HG03159 (cell line): ENCODE measurements around the gene POU2F1.

Experiments used
- ATAC-seq: cut with Tn5 transposase; IDR thresholded peaks from one replicate; pipeline ENCODE4 v1.9.1; 2021; ENCODE audit warnings: mild to moderate bottlenecking, moderate library complexity; ENCODE audit not compliant: unreplicated experiment

POU2F1 gene

DNA sequence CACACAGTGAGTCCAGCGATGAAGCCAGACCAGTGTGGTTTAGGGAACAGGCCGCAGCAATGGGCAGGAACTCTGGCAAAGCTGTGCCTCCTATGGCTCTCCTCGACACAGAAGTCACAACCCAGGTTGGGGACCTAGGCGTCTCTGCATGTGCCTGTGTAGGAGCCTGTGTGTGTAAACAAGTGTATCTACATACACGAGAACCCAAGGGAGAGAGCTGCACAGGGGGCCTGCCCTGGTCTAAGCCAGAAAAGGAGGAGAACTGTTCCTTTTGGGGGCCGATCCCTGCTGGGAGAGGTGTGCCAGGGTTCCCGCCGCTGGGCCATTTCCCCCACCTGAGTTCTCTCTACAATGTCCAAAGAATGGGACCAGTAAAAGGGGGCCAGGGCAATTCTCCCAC lies 241.7 kb downstream of the POU2F1 start:
- ATAC-seq = no peak

DNA sequence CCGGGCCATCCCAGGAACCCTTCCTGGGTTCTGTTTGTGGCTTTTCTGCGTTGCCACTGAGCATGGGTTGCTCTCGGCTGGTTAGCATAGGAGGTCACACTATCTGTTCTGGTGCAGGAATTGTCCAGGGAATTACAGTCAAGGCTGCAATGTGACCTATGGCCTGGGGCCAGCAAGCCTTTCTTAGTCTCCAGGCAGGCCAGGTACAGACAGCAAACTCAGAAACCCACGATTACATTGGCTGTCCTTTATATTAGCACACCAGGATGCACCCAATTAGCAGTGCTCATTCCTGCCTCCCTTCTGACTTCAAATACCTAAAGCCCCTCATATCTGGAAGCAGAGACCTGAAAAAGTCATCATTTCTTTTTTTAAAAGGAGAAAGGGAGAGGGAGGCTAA lies 242.4 kb downstream of the POU2F1 start:
- no peak for ATAC-seq

DNA sequence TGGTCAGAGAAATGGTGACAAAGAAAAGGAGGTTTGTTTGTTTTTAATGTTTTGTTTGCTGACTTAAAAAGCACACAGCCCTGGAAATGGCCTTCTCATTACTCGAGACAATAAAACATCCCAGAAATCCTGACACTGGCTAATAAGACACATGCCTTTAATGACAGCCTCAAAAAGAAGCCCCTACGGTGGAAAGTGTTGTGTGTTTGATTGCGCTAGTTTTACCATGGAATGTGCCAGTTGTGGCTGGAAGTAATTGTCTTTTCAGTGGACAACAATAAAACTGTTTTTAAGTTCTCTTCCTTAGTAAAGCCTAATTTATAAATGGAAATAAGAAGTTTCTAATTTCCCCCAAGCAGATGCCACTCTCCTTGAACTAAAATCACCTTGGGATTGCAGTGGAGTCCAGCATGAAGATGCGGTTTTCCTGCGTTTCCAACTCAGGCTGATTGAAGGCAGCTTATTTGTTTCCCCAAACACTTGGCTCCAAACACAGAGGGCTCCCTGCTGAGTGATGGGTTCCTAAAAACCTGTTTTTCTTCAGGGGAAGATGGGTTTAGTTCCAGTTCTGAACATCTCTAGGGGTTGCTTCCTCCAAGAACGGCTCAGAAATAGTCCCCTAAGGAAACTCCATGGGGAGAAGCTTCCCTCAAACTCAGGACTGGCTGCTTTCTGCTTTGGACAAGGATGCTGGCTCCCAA lies 243.3 kb downstream of the POU2F1 start:
- ATAC-seq = no peak

DNA sequence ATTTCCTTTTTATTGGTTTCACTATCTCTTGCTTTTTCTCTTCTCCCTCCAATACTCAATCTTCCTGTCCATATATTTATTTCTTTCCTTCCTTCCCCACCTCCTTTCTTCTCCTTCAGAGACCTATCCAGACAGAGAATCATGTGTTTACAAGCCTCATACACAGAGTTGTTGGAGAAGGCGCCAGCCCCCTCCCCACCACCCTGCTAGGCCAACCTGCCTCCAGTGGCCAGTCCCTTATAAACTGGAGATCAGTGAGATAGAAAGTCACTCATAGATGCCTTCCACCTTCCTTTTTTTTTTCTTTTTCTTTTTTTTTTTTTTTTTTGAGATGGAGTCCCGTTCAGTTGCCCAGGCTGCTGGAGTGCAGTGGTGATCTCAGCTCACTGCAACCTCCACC lies 244.3 kb downstream of the POU2F1 start:
- ATAC-seq = no peak

DNA sequence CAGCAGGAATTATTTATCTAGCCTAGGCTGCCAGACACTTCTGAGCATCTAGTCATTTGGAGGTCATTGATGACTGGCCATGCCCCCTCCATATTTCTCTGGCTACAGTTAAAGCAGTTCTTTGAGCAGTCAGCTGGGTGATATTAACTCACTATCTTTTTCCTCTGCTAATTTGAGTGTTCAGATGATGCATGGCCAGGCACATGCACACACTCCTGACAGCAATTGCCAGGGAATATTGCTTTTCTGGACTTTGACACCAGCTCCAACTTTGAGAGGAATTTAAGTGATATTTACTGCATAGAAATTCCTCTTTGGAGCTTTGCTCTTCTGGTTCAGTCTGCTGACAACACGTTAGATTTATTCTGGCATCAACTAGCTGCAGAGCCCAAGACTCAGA lies 245.1 kb downstream of the POU2F1 start:
- ATAC-seq = no peak

DNA sequence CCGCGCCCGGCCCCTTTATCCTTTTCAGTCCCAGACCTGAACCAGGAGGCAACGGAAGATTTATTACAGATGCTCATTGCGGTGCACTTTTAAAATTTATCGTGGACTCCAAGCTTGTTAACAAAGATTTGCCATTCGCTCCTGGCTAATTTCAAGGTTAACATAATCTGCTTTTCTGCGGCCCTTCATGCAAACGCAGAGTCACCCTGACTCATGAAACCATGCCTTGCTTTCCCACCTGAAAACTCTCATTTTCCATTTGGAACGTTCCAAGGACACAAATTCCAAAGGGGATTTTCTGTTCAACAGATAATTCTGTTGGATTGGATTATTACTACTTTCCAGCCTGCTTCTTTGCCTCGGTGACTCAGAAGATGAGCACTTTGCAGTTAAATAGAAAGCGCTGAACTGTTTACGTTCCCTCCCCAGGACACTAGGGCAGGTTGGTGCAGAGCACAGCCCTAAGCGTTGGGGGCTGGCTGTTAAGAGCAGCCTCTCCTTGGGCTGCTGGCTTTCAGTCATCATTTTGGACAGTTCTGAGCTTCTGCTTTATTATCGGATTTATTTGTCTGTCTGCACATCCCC lies 246.5 kb downstream of the POU2F1 start:
- ATAC-seq = no peak

DNA sequence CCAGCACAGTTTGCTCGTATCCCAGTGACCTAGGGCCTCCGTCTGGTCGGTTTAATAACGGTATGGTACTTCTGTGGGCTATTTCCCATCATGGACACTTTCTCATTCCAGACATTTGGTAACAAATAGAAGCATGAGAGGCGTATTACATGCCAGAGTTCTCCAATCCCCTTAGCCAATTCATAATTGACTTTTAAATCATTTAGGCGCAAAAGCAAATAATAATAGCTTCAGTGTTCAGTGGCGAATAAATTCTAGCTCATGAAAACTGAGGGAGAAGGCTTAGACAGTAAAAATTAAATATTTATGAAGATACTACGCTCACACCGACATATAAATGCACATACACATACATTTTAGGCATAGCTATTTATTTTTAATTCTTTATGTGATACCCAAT lies 247.1 kb downstream of the POU2F1 start:
- ATAC-seq = no peak

DNA sequence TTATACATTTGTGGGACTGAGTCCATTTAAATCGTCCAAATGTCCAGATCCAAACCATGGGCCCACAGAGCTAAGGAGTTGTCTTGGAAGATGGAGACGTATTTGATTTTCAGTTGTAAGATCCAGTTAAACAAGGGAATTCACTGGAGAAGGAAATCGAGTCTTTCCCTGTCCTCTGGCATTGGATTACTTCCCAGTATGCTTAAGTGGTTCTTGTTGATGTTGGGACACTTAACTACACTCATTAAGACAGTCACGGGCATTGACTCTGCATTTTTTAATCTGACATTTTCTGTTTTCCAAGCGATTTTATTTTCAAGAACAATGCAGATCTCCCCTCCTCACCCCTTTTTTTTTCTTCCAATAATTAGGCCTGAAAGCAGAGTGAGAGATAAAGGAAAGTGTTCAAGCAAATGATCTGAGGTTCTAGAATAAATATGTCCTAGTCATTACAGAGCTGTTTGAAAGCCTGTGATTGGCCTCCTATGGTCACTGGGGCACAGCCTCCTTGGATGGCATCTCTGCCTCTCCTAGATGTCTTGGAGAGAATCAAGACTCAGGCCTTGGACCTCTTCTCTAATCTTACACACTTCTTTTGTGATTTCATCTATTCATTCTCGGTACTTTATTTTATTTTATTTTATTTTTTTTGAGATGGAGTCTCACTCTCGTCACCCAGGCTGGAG lies 248.7 kb downstream of the POU2F1 start:
- no peak for ATAC-seq

DNA sequence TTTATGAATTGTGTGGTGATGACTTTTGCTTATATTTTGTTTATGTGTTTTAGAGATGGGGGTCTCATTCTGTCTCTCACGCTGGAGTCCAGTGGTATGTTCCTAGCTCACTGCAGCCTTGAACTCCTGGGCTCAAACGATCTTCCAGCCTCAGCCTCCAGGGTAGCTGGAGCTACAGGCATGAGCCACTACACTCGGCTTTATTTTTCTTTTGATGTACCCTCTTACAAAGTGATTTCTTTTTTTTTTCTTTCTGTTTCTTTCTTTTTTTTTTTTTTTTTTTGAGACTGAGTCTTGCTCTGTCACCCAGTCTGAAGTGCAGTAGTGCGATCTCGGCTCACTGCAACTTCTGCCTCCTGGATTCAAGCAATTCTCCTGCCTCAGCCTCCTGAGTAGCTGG lies 250.9 kb downstream of the POU2F1 start:
- ATAC-seq = no peak

DNA sequence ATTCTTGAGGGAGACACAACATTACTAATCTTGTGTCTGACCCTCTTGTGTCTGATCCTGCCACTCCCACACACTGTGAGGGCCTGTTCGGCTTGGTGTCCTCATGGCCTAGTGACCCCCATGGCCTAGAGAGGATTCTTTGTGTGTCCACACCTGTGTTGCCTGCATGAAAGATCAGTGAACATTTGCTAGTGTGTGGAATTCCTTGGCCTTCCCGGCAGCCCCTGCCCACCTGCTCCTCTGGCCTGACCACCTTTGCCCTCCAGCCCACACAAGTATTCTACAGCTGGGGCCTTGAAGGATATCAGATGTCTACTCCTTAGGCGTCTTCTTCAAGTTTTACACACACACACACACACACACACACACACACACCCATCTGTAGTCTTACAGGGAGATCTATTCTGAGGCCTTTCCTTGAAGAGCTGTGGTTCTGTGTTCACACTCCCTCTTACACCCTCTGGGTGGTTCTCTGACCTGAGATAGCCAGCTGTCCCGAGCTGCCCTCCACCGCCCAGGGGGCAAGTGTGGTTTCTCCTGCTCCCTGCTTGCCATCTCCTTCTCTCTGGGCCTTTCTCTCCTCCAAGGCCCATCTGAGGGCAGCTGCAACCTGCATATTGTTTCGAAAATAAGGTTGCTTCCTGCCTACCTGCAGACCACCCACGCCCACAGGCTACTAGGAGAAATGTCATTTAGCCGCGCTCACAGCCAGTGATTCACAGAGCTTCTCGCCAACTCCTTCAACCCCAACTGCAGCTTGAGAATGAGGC lies 252.3 kb downstream of the POU2F1 start:
- ATAC-seq = no peak

DNA sequence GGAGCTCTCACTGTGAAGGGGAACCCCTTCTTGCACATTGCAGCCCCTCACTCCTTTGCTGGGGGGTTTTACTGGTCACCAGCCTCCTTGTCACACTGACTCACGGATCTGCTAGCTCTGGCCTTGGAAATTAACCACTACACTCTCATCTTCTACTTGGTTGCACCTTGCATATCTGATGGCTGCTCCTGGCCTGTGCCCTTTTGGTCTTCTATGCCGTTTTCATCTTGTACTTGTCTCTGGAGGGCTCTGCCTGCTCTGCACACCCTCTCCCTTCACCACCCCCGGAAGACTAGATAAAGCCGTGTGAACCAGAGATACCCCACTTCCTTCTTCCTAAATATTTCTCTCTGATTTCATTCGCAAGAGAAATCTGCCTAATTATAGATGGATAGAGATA lies 253.1 kb downstream of the POU2F1 start:
- ATAC-seq = no peak

DNA sequence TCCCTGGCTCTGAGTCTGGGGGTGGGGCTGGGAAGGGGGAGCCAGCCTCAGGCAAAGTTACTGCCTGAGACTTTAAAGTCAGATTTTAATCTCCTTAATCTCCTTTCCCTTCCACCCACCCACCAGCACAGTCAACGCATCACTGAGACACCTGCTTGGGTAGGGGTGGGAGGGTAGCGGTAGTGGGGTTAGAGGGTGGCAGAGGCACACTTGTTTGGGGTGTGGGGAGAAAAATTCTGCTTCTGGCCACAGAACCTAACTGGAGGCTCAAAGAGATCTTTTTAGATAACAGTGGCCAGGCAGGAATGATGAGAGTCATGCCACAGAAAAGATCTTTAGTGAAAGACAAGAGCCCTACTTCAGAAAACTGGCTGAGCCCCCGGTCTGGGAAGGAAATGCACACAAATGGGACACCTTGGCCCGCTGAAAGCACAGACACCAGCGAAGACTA lies 253.5 kb downstream of the POU2F1 start:
- ATAC-seq = no peak

DNA sequence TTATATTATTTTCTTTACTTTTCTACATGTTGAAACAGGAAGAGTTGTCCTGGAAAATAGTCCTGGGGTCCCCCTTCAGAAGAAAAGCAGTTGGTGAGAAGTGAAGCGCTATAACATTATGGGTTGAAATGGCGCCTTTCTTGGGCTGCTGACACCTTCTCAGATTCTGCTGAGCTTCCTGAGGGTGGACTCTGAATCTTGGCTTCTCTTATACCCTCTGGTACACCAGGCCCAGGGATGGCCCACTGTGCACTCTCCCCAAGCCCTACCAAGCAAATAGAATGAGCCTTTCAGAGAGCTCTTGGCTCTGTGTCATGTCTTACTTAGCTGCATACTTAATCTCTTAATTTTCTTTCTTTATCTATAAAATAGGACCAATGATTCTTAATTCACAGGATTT lies 255.4 kb downstream of the POU2F1 start:
- no peak for ATAC-seq
